Keratinocyte (primary cell): Measurements from ENCODE around the gene DMC1. TPM values are rescaled to one million over a fixed set of nuclear protein-coding genes. Genes with fewer than 3 reads are reported as not detected.

ENCODE experiments used
- DNase-seq: peaks from one replicate; pipeline ENCODE4 v3.0.0-alpha.2; 2011; ENCODE audit warnings: low read depth, missing footprints, low spot score
- FAIRE-seq: peaks from 2 replicates; lab custom pipeline; 2011; peaks lifted over from hg19 to GRCh38; lab: Jason Lieb, UNC
- H2AFZ ChIP-seq: 2 replicates; pipeline ENCODE4 v1.6.0; 2012; ENCODE audit warnings: low read length, control low read depth, inconsistent platforms; ENCODE audit not compliant: control insufficient read depth
- H3K27ac ChIP-seq: 2 replicates; pipeline ENCODE4 v1.5.1; 2011; ENCODE audit warnings: low read length; ENCODE audit not compliant: control insufficient read depth, insufficient read depth
- H3K27me3 ChIP-seq: 3 replicates; pipeline ENCODE4 v1.6.0; 2011; ENCODE audit warnings: low read length; ENCODE audit not compliant: control insufficient read depth, insufficient read depth; ENCODE audit errors: extremely low read depth
- H3K36me3 ChIP-seq, 2 experiments: 2 replicates in 1 of 2; 3 replicates in 1 of 2; pipeline ENCODE4 v1.5.1; 2011; ENCODE audit warnings: low read length in 2 of 2, mild to moderate bottlenecking in 1 of 2; ENCODE audit not compliant: control insufficient read depth in 2 of 2, insufficient read depth in 2 of 2; ENCODE audit errors: extremely low read depth in 1 of 2
- H3K4me1 ChIP-seq: 3 replicates; pipeline ENCODE4 v1.5.1; 2011; ENCODE audit warnings: low read length; ENCODE audit not compliant: control insufficient read depth, insufficient read depth; ENCODE audit errors: extremely low read depth
- H3K4me2 ChIP-seq: 3 replicates; pipeline ENCODE4 v1.6.0; 2011; ENCODE audit warnings: low read depth, low read length; ENCODE audit not compliant: control insufficient read depth, insufficient read depth; ENCODE audit errors: extremely low read depth
- H3K4me3 ChIP-seq, 3 experiments: fragments of 200-600 bp in 1 of 3; sonication (generic) in 1 of 3; 2 replicates in 2 of 3; 3 replicates in 1 of 3; pipeline ENCODE4 v1.5.1; 2011 to 2016; ENCODE audit warnings: low read length in 3 of 3, mild to moderate bottlenecking in 3 of 3, control low read depth in 2 of 3, inconsistent platforms in 1 of 3, low read depth in 1 of 3, mixed read lengths in 1 of 3, mixed run types in 1 of 3, moderate library complexity in 1 of 3; ENCODE audit not compliant: control insufficient read depth in 2 of 3, insufficient read depth in 2 of 3; ENCODE audit errors: extremely low read depth in 1 of 3
- H3K79me2 ChIP-seq: 2 replicates; pipeline ENCODE4 v1.6.0; 2012; ENCODE audit warnings: low read length; ENCODE audit not compliant: control insufficient read depth, insufficient read depth
- H3K9ac ChIP-seq: 3 replicates; pipeline ENCODE4 v1.6.0; 2011; ENCODE audit warnings: low read length; ENCODE audit not compliant: control insufficient read depth, insufficient read depth; ENCODE audit errors: extremely low read depth
- H3K9me1 ChIP-seq: 3 replicates; pipeline ENCODE4 v1.6.0; 2011; ENCODE audit warnings: low read length; ENCODE audit not compliant: control insufficient read depth, insufficient read depth; ENCODE audit errors: extremely low read depth
- H3K9me3 ChIP-seq: 2 replicates; pipeline ENCODE4 v1.5.1; 2012; ENCODE audit warnings: low read depth, low read length; ENCODE audit not compliant: control insufficient read depth
- H4K20me1 ChIP-seq: 3 replicates; pipeline ENCODE4 v1.6.0; 2011; ENCODE audit warnings: low read length; ENCODE audit not compliant: control insufficient read depth, insufficient read depth; ENCODE audit errors: extremely low read depth
- CTCF ChIP-seq, 3 experiments: IDR thresholded peaks in 1 of 3; conservative IDR thresholded peaks in 1 of 3; optimal IDR thresholded peaks in 1 of 3; 2 replicates in 2 of 3; 3 replicates in 1 of 3; pipeline versions ENCODE3 to v1.5.1; 2011; ENCODE audit warnings: low read length in 3 of 3, mild to moderate bottlenecking in 3 of 3, moderate library complexity in 2 of 3, control low read depth in 1 of 3, inconsistent platforms in 1 of 3; ENCODE audit not compliant: insufficient read depth in 2 of 3; ENCODE audit errors: extremely low read depth in 1 of 3
- EZH2 ChIP-seq: IDR thresholded peaks from one replicate; pipeline ENCODE4 v1.6.1; 2012; ENCODE audit warnings: inconsistent platforms, mild to moderate bottlenecking, low read length, moderate library complexity
- dilution Hi-C: fragments of 300-500 bp; cut with MboI; formaldehyde crosslinking; loops from one replicate; pipeline ENCODE4 v1.7.0; 2020; ENCODE audit warnings: low sequenced_read_pairs; ENCODE audit not compliant: extremely low pct_ligation_motif_present
- polyA plus RNA-seq, 5 experiments: library from polyadenylated mRNA; depleted of rRNA in 3 of 5; stranded (reverse) in 3 of 5; stranded (forward) in 1 of 5; unstranded in 1 of 5; fragments of >200 nt; gene quantifications; 1 replicate in 1 of 5; 2 replicates in 3 of 5; 3 replicates in 1 of 5; pipeline versions ENCODE4 v1.2.1 to v1.2.3, GENCODE V29; 2011 to 2012; ENCODE audit warnings: missing spikeins in 2 of 5, low read depth in 1 of 5, low replicate concordance in 1 of 5

Gene DMC1
- polyA plus RNA-seq, 1 donor (not counting 4 experiments of a cell fraction or from before 2014, with no cell fraction given), result 0.30 TPM

DNA sequence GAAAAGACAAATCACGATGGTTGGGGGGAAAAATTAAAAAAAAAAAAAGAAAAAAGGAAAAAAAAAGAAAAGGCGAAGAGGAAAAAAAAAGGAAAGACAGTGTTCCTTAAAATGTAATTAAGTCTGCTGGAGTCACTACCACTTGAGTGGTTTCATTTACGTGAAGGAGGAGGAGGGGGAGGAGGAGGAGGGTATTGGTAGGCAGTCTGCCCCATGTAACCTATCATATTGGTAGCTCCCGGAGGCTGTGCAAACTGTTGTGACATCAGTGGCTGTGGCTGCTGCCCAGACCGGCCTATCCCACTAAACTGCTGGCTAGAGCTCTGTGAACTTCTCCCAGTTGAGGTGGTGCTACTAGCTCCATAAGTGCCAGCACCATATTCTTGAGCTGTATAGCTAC lies 84.2 kb downstream of the DMC1 start:
- Histone ChIP-seq H3K4me2 (no peak overlapping the region), H2AFZ (no peak overlapping the region), H4K20me1 (peaks cover 25% of the 10 kb centered on the region), H3K27me3 (no peaks in the 10 kb centered on the region), H3K4me3 (no peak overlapping the region), H3K9me3 (no peaks in the 10 kb centered on the region), H3K79me2 (peaks cover 25% of the 10 kb centered on the region), H3K9ac (no peak overlapping the region), H3K27ac (no peak overlapping the region), H3K4me1 (no peaks in the 10 kb centered on the region), H3K36me3 (peaks cover 52 to 71% of the 10 kb centered on the region in 2 experiments), H3K9me1 (peaks cover 1% of the 10 kb centered on the region)
- FAIRE-seq (no peak), DNase-seq (no peak)
- dilution Hi-C loops, result no loop called here
- TF ChIP-seq EZH2 (no peak), CTCF (optimal IDR thresholded peaks at IDR 0.05 in 1 of 3, IDR thresholded peaks at IDR 0.05 in 1 of 3, conservative IDR thresholded peaks at IDR 0.05 in 1 of 3; ENCODE audit: extremely low read depth in 1 of 3, insufficient read depth in 2 of 3, low read length in 3 of 3) (no peak)

- Histone ChIP-seq H3K9ac (no peak overlapping the region), H2AFZ (no peak overlapping the region), H3K9me3 (no peaks in the 10 kb centered on the region), H3K4me2 (no peak overlapping the region), H3K4me1 (no peaks in the 10 kb centered on the region), H3K9me1 (no peaks in the 10 kb centered on the region), H3K27ac (no peak overlapping the region), H3K79me2 (peaks cover 14% of the 10 kb centered on the region), H4K20me1 (peaks cover 19% of the 10 kb centered on the region), H3K27me3 (no peaks in the 10 kb centered on the region), H3K4me3 (no peak overlapping the region), H3K36me3 (peaks cover 44 to 59% of the 10 kb centered on the region in 2 experiments)
- FAIRE-seq (no peak), DNase-seq (no peak)
- dilution Hi-C loops, result no loop called here
- TF ChIP-seq CTCF (optimal IDR thresholded peaks at IDR 0.05 in 1 of 3, IDR thresholded peaks at IDR 0.05 in 1 of 3, conservative IDR thresholded peaks at IDR 0.05 in 1 of 3; ENCODE audit: extremely low read depth in 1 of 3, insufficient read depth in 2 of 3, low read length in 3 of 3) (no peak), EZH2 (no peak)
These were observed 85.7 kb downstream of the DMC1 start for GRCh38 chr22:38484244-38484643.
